HuH-7.5 (cell line): Measurements from ENCODE around the gene IL12A.

Experiments
- DNase-seq: peaks from one replicate; pipeline ENCODE4 v3.0.0; 2011; ENCODE audit warnings: low spot score

IL12A gene

DNA sequence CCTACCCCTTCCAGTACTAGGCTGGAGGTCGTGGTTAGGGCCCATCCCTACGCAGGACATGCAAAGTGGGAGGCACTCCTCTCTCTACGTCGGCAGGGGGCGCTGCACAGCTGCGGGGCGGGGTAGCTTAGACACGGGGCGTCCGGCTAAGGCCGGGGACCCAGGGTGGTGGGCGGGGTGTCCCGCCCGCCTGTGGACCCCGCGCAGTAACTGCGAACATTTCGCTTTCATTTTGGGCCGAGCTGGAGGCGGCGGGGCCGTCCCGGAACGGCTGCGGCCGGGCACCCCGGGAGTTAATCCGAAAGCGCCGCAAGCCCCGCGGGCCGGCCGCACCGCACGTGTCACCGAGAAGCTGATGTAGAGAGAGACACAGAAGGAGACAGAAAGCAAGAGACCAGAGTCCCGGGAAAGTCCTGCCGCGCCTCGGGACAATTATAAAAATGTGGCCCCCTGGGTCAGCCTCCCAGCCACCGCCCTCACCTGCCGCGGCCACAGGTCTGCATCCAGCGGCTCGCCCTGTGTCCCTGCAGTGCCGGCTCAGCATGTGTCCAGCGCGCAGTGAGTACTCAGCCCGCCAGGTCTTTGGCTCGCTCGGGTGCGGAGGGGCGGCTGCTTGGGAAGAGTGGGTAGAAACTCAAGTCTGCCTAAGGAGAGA lies at the start of gene IL12A:
TSS of gene IL12A (plus strand) at position 219 of the 655 bp plus-strand sequence.
- peak; percentile 46 for DNase-seq

DNA sequence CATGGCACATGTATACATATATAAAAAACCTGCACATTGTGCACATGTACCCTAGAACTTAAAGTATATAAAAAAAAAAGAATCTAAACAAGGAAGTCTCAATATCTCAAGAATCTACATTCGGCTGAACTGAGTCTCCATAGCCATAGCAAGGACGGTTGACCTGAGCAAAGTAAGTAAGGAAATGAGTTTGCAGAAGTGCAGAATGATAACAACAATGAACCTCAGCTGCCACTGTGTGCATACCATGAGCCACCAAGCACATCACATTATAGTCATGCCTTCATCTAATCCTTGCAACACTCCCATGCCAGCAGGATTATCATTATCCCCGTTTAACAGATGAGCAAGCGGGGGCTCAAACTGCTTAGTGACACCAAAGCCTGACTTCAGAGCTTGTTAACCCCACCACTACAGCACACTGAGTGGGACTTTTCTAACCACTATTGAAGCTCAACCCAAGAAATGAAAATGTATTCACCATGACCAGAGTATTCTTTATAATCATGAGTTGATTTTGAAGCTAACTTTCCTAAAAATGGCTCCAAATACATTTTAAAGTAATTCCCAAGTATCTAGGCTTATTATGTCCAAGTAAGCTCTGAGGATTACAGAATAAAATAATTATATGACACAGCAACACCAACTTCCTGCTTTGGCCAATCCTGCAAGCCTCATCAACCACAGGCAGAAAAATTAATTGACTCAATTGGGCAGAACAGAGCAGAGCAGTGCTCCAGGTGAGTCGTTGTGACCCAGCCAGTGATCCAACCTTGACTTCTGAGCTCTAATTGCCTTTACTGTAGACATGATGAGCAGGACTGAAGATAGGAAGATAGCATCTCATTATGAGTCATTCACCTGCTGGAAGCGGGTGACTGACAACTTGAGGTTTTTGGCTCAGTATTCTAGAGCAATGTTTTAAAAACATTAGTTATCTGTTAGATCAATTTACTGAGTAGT lies 47.3 kb upstream of the IL12A start:
- no peak for DNase-seq

DNA sequence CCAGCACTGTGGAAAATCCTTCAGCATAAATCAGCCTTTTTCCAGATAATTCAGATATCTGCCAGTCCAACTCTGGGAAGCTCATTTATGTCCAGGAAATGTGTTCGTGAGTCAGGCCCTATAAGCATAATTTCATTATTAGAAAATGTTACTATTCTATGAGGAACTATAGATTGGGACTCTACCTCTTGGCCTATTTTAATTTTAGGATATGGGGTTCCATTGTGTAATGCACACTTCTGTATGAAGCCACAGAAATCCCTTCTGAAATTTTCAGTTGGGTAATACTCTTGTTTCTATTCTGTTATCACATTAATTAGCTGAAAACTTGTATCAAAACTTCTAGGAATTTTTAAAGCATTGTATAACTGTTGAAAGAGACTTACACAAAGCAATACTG lies 43.9 kb upstream of the IL12A start:
- DNase-seq, result no peak

DNA sequence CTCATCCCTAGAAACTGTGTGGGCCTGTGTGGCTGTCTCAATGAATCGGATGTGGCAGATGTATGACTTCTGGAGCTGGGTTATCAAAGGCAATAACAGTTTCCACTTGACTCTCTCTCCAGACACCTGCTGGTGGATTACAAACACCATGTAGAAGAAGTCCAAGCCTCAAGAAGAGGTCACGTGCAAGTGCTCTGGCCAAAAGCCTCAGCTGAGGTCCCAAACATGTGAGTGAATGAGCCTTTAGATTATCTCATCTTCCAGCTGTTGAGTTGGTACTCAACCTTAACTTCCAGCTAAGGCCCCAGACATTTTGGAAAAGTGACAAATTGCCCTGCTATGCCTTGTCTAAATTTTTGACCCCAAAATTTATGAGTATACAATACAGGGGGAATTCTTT lies 42.7 kb upstream of the IL12A start:
- DNase-seq, result no peak

DNA sequence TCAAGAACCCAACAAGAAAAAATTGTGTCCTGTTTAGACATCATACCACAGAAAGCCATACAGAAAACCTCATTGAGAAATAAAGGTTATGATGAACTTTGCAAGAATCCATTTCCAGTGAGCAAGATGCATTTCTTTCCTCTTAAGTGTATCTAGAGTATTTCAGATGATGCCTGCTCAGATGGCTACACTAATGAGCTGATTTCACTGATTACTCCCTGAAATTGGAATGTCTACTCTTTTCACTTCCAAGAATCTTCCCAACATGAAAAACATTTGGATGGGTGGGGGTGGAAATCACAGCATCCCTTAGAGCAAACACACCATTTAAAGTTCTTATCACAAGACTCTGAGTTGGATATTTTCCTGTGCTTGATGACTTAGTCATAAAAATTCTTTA lies 41.4 kb upstream of the IL12A start:
- DNase-seq, result no peak

DNA sequence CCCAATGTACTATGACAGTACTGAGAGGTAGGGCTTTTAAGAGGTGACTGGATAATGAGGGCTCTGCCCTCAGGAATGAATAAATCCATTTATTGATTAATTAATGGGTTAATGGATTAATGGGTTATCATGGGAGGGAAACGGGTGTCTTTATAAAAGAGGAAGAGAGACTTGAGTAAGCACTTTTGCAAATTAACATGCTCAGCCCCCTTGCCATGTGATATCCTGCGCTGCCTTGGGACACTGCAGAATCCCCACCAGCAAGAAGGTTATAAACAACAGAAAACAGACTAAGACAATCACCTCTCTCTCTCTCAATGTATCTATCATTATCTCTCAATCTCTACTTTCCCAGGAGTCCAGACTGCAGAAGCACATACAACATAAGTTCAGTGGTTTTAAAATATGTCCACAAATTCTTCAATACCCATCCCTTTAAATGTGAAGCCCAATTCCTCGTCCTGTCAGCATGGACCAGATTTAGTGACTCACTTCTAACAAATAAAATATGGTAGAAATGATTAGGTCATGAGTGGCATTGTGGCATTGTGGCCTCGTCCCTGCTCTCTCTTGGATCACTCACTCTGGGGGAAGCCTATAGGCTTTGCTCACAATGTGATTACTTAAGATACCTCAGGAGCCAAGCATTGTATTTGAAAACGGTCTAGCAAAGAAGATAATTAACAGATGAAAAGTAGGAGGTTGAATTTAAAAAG lies 40.0 kb upstream of the IL12A start:
- no peak for DNase-seq

DNA sequence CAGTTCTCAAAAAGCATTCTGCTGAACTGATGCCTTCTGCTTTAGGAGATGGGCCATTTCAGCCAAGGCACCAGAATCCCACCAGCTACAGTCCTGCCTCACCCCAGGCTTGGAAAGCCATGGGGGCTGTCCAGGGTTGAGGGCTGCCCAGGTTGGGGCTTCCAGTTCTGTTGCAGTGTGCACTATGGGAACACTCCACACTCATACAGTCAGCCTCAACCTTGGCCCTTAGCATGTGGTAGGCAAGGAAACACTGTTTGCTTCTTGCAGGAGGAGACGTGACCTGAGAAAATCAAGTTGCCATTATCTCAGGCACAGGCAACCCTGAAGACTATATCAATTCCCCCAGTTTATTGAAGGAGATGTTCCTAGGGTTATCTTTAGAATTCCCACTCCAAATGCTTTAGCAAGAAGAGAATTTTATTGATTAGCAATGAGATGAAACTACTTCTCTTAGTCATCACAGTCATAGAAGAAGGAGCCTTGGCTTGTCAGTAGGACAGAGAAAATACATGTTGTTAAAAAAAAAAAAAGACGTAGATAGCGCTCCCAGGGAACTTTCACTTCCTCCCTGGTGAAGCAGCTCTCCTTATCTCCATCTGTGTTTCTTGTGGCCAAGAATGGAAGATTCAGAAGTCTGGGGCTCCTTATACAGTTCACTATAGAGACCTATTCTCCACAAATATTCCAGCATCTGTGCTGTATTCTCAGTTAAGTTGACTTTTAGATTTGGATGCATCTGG lies 38.3 kb upstream of the IL12A start:
- no peak for DNase-seq

DNA sequence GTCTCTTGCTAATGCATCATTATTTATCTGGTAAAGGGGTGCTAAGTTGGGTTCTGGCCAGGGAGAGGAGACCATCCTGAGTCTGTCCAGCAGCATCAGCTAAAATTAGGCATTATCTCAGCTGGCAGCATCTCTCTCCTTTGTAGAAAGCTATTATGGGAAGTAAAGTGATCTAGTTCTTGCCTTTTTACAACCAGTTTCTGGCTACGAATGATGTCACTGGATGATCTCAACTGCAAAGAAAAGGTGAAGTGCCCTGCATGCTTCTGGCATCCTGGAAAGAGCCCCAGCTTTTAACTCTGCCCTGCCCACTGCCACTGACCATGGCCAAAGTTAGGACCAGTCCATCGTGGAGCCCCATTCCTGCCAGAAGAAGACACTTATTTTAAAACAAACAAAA lies 37.1 kb upstream of the IL12A start:
- no peak for DNase-seq

DNA sequence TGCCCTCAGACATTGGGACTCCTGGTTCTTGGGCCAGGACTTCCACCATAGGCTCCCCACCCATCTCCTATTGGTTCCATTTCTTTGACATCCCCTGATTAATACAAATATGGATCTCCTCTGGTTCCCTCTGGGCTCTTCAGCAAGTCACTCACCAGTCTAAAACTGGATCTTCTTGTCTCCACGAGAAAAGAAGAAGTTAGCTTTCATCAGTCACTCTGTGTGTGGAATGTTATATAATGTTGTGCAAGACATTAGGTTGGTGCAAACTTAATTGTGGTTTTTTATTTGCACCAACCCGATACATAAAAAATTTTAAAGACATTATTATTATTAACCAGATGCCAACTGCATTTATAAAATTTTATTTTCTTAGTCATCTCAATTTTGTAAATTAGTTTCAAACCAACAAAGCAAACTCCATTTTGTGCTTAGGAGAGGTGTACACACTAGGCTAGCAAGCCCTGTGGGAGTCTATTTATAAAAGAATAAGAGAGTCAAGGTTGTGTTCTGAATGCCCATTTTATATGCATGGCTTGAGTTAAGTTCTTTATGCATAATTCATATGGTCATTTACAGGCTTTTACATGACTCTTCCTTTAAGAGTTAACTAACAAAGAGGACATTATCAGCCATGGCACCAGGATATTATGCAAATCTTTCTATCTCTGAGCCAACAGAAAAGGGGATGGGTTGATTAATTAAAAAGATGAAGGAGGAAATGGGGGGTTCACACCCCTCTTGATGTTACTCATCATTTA lies 35.1 kb upstream of the IL12A start:
- DNase-seq, result no peak

DNA sequence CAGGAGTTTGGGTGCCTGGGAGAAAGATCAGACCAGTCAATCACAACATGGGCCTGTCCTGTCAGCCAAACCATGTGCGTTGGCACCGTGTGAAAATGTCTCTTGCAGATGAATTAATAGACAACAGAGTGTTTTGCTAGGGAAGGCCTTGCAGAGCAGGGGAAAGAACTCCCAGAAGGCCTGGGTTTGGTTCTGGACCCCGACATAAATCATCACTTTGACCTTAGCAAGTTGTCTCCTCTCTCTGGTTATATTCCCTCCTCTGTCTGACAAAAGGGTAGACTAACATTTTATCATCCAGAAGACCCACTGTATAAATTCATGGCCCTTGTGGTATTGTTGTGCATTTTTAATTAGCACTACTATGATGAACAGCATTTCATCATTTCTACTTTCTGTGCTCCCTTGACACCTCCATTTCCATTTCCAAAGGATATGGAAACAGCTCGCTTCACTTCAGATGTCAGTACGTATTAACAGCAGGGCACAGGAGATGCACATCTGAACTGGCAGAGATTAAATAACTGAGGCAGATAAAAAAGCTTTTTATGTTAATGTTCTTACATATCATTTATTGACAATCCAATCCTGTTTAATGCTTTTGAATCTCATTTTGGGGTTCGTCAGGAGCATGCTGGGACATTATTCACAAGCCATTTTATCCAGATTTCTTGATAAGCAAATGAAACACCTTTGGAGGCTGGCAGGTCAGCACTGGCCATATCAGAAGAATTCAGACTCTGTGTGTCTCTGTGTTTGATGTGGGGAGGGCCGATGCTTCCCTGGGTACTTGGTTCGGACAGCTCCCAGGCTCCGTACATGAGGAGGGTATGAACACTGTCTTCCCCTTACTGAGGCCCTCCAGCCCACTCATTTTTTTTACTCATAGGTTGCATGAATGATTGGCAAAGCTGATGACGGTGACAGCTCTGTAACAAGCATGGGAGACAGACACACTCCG lies 28.2 kb upstream of the IL12A start:
- no peak for DNase-seq

DNA sequence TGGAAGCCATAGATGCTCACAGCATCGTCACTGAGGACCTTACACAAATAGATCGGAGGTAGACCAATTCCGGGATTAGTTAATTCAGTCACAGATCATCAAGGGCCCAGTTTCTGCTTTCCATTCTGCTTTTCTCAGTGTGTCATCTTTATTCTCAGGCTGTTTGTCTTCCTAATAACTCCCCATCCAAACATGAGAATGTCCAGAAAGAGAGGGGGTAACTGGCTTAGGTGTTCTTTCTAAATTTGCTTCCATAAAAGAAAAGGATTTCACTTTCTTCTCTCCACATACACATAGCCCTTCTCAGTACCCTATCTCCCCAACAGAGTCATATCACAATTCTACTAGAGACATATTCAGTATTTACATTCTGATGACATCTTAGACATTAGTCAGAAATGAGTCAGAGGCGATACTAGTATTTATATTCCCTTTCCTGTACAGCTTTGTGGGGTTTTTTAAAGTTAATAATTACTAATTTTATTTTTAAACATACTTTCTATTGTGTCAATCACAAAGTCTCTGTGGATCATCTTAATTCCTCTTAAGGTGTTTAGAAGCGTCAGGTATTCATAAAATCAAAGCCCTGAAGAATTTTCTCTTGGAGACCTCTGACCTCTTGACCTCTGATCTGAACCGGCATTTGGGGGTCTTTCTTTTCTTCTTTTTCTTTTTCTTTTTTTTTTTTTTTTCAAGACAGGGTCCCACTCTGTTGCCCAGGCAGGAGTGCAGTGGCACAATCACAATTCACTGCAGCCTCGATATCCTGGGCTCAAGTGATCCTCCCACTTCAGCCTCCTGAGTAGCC lies 24.3 kb upstream of the IL12A start:
- DNase-seq, result no peak

DNA sequence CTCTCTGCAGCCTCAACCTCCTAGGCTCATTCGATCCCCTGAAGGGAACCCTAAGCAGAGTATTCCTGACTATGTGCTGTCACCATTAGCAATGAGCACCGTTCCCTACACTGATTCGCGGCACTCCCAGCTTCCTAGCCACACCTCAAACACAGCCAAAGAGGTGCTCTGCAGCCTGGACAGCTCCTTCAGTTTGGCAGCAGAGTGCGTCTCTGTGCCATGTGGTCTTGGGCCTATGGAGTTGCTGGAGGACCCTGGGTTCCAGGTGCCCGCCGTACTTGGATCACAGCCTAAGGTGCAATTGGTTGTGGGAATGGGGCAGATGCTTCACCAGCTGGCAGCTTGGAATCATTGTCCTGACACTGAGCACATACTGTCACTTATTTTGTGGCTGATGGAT lies 17.3 kb upstream of the IL12A start:
- DNase-seq, result no peak

DNA sequence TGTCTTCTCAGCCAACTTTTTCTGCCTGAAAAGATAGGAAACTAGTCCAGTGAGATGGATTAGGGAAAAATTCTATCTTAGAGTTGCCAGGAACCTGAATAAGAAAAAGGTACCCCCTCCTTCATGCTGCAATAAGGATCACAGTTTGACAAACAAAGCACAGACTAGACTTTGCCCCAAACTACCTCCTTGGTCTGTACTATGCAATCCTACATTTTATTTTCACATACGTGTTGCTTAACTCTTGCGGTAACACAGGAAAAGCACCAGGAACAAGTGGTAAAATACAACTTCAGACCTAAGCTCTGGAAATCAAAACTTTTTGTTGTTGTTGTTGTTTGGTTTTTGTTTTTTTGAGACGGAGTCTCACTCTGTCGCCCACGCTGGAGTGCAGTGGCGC lies 11.3 kb upstream of the IL12A start:
- no peak for DNase-seq

DNA sequence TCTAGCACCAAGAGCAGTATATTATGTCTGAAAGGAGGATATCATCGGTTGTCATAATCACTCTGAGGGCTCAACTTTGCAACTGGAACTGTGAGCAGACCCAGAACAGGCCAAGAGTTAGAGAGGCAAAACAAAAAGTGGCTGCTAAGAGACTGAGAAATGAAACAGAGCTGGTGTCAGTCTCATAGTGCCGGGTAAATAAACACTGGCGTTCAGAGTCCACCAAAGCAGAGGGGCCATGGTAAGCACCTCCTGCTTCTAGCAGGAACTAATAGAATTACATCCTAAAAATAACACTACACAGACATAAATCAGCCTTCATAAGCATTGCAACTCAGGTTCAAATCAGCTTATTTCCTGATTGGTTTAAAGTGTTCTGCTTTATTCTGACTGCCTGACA lies 10.3 kb upstream of the IL12A start:
- DNase-seq, result no peak

DNA sequence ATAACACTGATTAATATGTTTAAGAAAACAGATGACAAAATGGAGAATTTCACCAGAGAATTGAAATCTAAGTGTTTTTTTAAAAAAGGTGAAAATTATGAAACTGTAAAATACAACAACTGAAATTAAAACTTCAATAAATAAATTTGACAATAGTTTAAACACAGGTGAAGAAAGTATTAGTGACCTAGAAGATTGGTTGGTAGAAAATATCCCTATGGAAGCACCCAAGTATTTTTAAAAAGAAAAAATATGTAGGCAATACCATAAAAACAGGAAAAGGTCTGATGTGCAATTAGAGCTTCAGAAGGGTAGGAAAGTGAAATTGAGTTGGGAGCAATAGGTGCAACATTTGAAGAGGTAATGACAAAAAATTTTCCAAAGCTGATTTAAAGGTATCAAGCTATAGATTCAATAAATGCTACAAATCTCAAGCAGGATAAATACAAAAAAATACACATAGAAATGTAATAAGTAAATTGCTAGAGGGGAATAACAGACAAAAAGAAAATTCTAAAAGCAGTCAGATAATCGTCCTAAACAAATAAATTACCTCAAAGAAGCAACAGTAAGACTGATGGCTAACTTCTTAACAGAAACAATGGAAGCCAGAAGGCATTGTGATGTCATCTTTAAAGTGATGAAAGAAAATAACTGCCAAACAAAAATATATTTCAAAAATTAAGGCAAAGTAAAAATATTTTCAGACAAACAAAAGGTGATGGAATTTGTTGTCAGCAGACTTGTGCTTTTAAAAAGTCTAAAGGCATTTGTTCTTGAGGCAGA lies 9.5 kb upstream of the IL12A start:
- DNase-seq, result no peak

DNA sequence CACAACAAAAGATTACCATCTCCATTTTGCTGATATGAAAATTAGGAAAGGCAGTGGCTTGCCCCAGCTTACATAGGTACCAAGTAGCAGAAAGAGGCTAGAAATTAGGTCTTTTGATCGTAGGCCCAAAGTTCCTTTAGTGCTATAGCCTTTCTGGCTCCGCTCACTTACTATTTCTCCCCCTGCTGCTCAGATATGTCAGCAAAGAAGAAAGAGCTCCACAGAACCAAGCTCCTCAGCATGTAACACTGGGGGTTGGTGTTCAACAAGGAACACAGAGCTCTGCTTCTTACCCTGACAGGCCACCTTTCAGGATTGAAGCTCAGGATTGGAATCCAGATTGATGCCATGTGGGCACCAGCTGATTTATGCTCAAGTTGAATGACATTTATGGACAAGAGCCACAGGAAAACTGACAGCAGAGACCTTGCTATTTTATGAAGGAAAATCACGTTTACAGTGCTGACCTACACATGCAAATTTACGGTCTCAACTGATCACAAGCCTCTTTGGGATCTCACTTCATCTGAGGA lies 6.1 kb upstream of the IL12A start:
- no peak for DNase-seq

DNA sequence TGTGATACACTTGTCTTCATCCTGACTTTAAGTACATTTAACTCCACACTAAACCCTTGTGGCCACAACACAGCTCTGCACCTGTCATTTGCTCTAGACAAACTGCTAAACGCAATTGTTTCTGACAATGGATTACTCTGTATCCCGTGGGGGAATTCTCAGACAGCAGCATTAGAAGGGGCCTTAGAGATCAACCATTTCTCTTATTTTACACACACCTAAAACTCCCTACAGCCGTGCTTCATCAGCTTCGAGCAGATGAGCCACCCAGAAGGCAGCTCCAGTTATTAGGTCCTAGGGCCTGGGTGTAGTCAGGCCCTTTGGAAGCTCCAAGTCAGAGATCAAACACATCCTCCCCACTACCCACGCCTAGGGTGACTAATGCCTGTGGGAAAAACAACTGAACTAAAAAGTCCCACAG lies 1.3 kb upstream of the IL12A start:
- DNase-seq, result no peak
